HepG2 (cell line): Measurements from ENCODE around the gene PRKAG1. TPM values are rescaled to one million over a fixed set of nuclear protein-coding genes. Genes with fewer than 3 reads are reported as not detected.

Source experiments
- ELF3 ChIP-seq: IDR thresholded peaks from 2 replicates; pipeline ENCODE4 v1.6.1; 2016; ENCODE audit warnings: missing genetic modification reagents, missing compliant biosample characterization
- GABPB1 ChIP-seq: IDR thresholded peaks from 2 replicates; pipeline ENCODE4 v1.6.1; 2016; ENCODE audit warnings: mild to moderate bottlenecking, missing genetic modification reagents, moderate library complexity, missing compliant biosample characterization
- GATAD1 ChIP-seq: IDR thresholded peaks from 2 replicates; pipeline ENCODE4 v1.6.1; 2016; ENCODE audit warnings: missing genetic modification reagents, missing compliant biosample characterization
- HCFC1 ChIP-seq: fragments of 150-350 bp; IDR thresholded peaks from 2 replicates; pipeline ENCODE4 v1.6.1; 2014; ENCODE audit warnings: low read depth, low read length
- MXI1 ChIP-seq: IDR thresholded peaks from 3 replicates; pipeline ENCODE4 v1.6.1; 2012; ENCODE audit warnings: low read depth, low read length, inconsistent platforms, borderline replicate concordance
- MYC ChIP-seq: sonication (generic); formaldehyde crosslinking; IDR thresholded peaks from 2 replicates; pipeline ENCODE4 v1.9.0; 2021; ENCODE audit warnings: missing genetic modification reagents, borderline replicate concordance
- RXRA ChIP-seq: sonication (generic); formaldehyde crosslinking; IDR thresholded peaks from 2 replicates; pipeline ENCODE4 v1.5.1; 2020; ENCODE audit warnings: missing genetic modification reagents
- TFE3 ChIP-seq: IDR thresholded peaks from 2 replicates; pipeline ENCODE4 v1.6.1; 2016
- THAP11 ChIP-seq: IDR thresholded peaks from 2 replicates; pipeline ENCODE4 v1.6.1; 2016; ENCODE audit warnings: missing biosample characterization, missing genetic modification reagents
- TOPORS ChIP-seq: sonication (generic); formaldehyde crosslinking; IDR thresholded peaks from 2 replicates; pipeline ENCODE4 v1.8.0; 2023; ENCODE audit warnings: mild to moderate bottlenecking, missing genetic modification reagents
- YEATS2 ChIP-seq: sonication (generic); formaldehyde crosslinking; IDR thresholded peaks from 2 replicates; pipeline ENCODE4 v1.4.0; 2020; ENCODE audit warnings: missing genetic modification reagents, borderline replicate concordance
- ZFY ChIP-seq: sonication (generic); formaldehyde crosslinking; IDR thresholded peaks from 2 replicates; pipeline ENCODE4 v1.4.0; 2020; ENCODE audit warnings: missing genetic modification reagents
- ZNF142 ChIP-seq: sonication (generic); formaldehyde crosslinking; IDR thresholded peaks from 2 replicates; pipeline ENCODE4 v1.4.0; 2020; ENCODE audit warnings: missing genetic modification reagents
- ZNF143 ChIP-seq: sonication (generic); formaldehyde crosslinking; IDR thresholded peaks from 2 replicates; pipeline ENCODE4 v1.4.0; 2020; ENCODE audit warnings: missing genetic modification reagents
- ZNF329 ChIP-seq: sonication (generic); formaldehyde crosslinking; IDR thresholded peaks from 2 replicates; pipeline ENCODE4 v1.9.0; 2021; ENCODE audit warnings: low read depth, mild to moderate bottlenecking, missing genetic modification reagents
- ZNF703 ChIP-seq: sonication (generic); formaldehyde crosslinking; IDR thresholded peaks from 2 replicates; pipeline ENCODE4 v1.5.1; 2020; ENCODE audit warnings: missing genetic modification reagents, mild to moderate bottlenecking, moderate library complexity, borderline replicate concordance
- ZNF768 ChIP-seq: sonication (generic); formaldehyde crosslinking; IDR thresholded peaks from 2 replicates; pipeline ENCODE4 v1.4.0; 2020; ENCODE audit warnings: missing genetic modification reagents
- ZNF800 ChIP-seq: sonication (generic); formaldehyde crosslinking; IDR thresholded peaks from 2 replicates; pipeline ENCODE4 v1.4.0; 2020; ENCODE audit warnings: missing genetic modification reagents
- ZNF891 ChIP-seq: sonication (generic); formaldehyde crosslinking; IDR thresholded peaks from 2 replicates; pipeline ENCODE4 v1.5.0; 2020; ENCODE audit warnings: mild to moderate bottlenecking, missing genetic modification reagents
- polyA plus RNA-seq, 8 experiments: library from polyadenylated mRNA; depleted of rRNA in 3 of 8; stranded (reverse) in 7 of 8; unstranded in 1 of 8; fragments of >200 nt; fragmentation: Illumina TruSeq in 4 of 8; extraction: Trizol in 4 of 8; gene quantifications; 2 replicates each; pipeline versions ENCODE4 v1.2.1 to v1.2.3, GENCODE V29; 2011 to 2016; ENCODE audit warnings: low read depth in 4 of 8, missing spikeins in 1 of 8, mixed read lengths in 1 of 8; ENCODE audit not compliant: insufficient read depth in 1 of 8
- total RNA-seq, 5 experiments: library from RNA; depleted of rRNA; stranded (reverse); fragments of >200 nt; fragmentation: Illumina TruSeq; extraction: Trizol; gene quantifications; 2 replicates each; pipeline ENCODE4 v1.2.3, GENCODE V29; 2016; ENCODE audit warnings: low read depth in 1 of 5
- TF ChIP-seq, protein P1 (sequence below): IDR thresholded peaks from 2 replicates; pipeline ENCODE4 v1.6.1; 2016; ENCODE audit warnings: control low read depth

The PRKAG1 gene
- total and polyA plus RNA-seq, 2 of the 13 experiments (the other 11 are each of a cell fraction or from before 2014, with no cell fraction given), result 26.1 to 32.8 TPM

DNA sequence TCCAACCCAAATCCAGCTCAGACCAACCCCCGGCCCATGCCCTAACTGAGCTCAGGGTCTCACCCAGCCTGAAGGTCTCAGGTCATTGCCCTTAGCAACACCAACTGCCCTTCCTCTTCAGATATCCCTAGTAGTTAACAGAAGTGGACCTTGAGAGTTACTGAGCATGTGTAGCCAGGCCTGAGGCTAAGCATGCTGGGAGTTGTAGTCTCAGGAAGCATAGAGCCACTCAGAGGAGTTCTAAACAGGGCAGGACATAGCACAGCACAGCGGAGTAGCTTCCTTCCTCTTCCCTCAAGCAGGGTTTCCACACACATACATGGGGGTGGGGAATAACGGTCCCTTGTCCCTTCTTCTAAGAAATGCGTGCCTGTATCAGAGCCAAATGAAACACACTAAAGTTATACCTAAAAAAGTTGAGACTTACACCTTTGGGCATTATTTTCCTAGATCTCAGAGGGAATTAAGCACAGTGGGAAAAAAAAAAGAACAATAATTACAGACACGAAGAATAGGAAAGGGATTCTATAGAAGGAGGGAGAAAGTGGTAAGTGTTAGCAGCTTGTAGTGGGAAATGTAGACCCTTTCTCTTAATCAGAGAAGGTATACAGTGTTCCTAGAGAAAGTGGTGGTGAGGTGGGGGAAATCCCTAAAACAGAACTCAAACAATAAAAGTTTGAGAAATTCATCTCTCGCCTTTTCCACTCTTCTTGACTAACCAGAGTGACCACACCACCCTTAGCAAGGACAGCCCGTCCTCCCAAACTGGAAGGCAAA is 37.6 kb upstream of the PRKAG1 start (continued):
- peak; percentile 22; the same call in 1 of the 2 replicates for TF ChIP-seq GATAD1 (CRISPR knock-in tag)
- peak; percentile 80; the same call in 1 of the 2 replicates for TF ChIP-seq ZNF768 (CRISPR knock-in tag)
- peak; percentile 39; the same call in 1 of the 2 replicates for TF ChIP-seq YEATS2
- 0 out of 2 replicates have a peak, but pooled peaks have one; percentile 33 for TF ChIP-seq ELF3 (CRISPR knock-in tag)
- TF ChIP-seq THAP11 (CRISPR knock-in tag), result peak; percentile 98
- TF ChIP-seq, protein P1, sequence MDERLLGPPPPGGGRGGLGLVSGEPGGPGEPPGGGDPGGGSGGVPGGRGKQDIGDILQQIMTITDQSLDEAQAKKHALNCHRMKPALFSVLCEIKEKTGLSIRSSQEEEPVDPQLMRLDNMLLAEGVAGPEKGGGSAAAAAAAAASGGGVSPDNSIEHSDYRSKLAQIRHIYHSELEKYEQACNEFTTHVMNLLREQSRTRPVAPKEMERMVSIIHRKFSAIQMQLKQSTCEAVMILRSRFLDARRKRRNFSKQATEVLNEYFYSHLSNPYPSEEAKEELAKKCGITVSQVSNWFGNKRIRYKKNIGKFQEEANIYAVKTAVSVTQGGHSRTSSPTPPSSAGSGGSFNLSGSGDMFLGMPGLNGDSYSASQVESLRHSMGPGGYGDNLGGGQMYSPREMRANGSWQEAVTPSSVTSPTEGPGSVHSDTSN (CRISPR knock-in tag), result no peak
- no peak for TF ChIP-seq ZNF891
- TF ChIP-seq RXRA (CRISPR knock-in tag), result 0 out of 2 replicates have a peak, but pooled peaks have one; percentile 15
- TF ChIP-seq GABPB1 (CRISPR knock-in tag), result peak; percentile 60; the same call in 1 of the 2 replicates
- peak; percentile 93 for TF ChIP-seq ZNF143 (CRISPR knock-in tag)
- no peak for TF ChIP-seq ZNF329 (CRISPR knock-in tag)
- peak; percentile 47; the same call in 1 of the 2 replicates for TF ChIP-seq ZFY (CRISPR knock-in tag)
- no peak for TF ChIP-seq MYC (CRISPR knock-in tag)
- TF ChIP-seq TOPORS (CRISPR knock-in tag), result no peak
- TF ChIP-seq ZNF142, result no peak
- no peak for TF ChIP-seq TFE3 (CRISPR knock-in tag)
- TF ChIP-seq HCFC1, result peak; percentile 76; the same call in 1 of the 2 replicates
- no peak for TF ChIP-seq ZNF703
- 0 out of 3 replicates have a peak, but pooled peaks have one; percentile 35 for TF ChIP-seq MXI1
- no peak for TF ChIP-seq ZNF800 (CRISPR knock-in tag)
